ENCODE measurements around the gene RAB7B. TPM values are rescaled to one million over a fixed set of nuclear protein-coding genes. Genes with fewer than 3 reads are reported as not detected.

RAB7B gene
- total RNA-seq, 1 donor from 2014 or later = not detected

- no peak overlapping the region for H3K9ac ChIP-seq
- no peak overlapping the region for H2AFZ ChIP-seq (replicated peaks)
- H4K20me1 ChIP-seq (ENCODE audit: low read depth) = no peaks in the 10 kb centered on the region
- no peaks in the 10 kb centered on the region for H3K79me2 ChIP-seq (ENCODE audit: low read depth)
- no peaks in the 10 kb centered on the region for H3K9me3 ChIP-seq (ENCODE audit: low read depth)
- H3K27me3 ChIP-seq = no peaks in the 10 kb centered on the region
- no peaks in the 10 kb centered on the region for H3K4me1 ChIP-seq
- no peak for DNase-seq (ENCODE audit: low spot score)
- Mint-ChIP-seq H3K27me3 (ENCODE audit: insufficient read depth, low read depth) (peaks cover 22% of the 10 kb centered on the region), H3K4me1 (peaks cover 36% of the 10 kb centered on the region), H3K9me3 (no peaks in the 10 kb centered on the region), H3K27ac (peak overlapping the region; percentile 64), H3K36me3 (no peaks in the 10 kb centered on the region), H3K4me3 (no peak overlapping the region)
- TF ChIP-seq CTCF (IDR thresholded peaks at IDR 0.05) = no peak
- TF ChIP-seq EZH2 (IDR thresholded peaks at IDR 0.05) = no peak
- no peak for TF ChIP-seq EZH2phosphoT487 (IDR thresholded peaks at IDR 0.05)
- H3K4me2 ChIP-seq = no peak overlapping the region
- H3F3A ChIP-seq (ENCODE audit: low read depth) = no peaks in the 10 kb centered on the region
- H3K36me3 ChIP-seq = no peaks in the 10 kb centered on the region
- H3K4me3 ChIP-seq = no peak overlapping the region
- no peak overlapping the region for H3K27ac ChIP-seq
Measured at GRCh38 chr1:206004826-206005225, 1.6 kb upstream of the RAB7B start.

GRCh38 chr1:206003854-206004800, 932 bp upstream of the RAB7B start:
- Histone ChIP-seq H3K4me3 (no peak overlapping the region), H3K9me3 (ENCODE audit: low read depth) (no peaks in the 10 kb centered on the region), H3K36me3 (no peaks in the 10 kb centered on the region), H3K27ac (no peak overlapping the region), H3K4me2 (no peak overlapping the region), H3K9ac (no peak overlapping the region), H3F3A (ENCODE audit: low read depth) (no peaks in the 10 kb centered on the region), H3K79me2 (ENCODE audit: low read depth) (no peaks in the 10 kb centered on the region), H4K20me1 (ENCODE audit: low read depth) (no peaks in the 10 kb centered on the region), H3K27me3 (no peaks in the 10 kb centered on the region), H2AFZ (replicated peaks) (no peak overlapping the region), H3K4me1 (no peaks in the 10 kb centered on the region)
- no peak for DNase-seq (ENCODE audit: low spot score)
- H3K27me3 Mint-ChIP-seq (ENCODE audit: insufficient read depth, low read depth) = peaks cover 15% of the 10 kb centered on the region
- H3K9me3 Mint-ChIP-seq = no peaks in the 10 kb centered on the region
- peak overlapping the region; percentile 24 for H3K4me3 Mint-ChIP-seq
- H3K4me1 Mint-ChIP-seq = peaks cover 36% of the 10 kb centered on the region
- no peak for TF ChIP-seq CTCF (IDR thresholded peaks at IDR 0.05)
- no peak for TF ChIP-seq EZH2phosphoT487 (IDR thresholded peaks at IDR 0.05)
- no peak for TF ChIP-seq EZH2 (IDR thresholded peaks at IDR 0.05)
- H3K36me3 Mint-ChIP-seq = no peaks in the 10 kb centered on the region
- peak overlapping the region; percentile 64 for H3K27ac Mint-ChIP-seq

- no peak overlapping the region for H3K27ac Mint-ChIP-seq
Measured at GRCh38 chr1:206002160-206002559, 1.0 kb downstream of the RAB7B start.

More at GRCh38 chr1:206002160-206002559, 1.0 kb downstream of the RAB7B start:
- Histone ChIP-seq H4K20me1 (ENCODE audit: low read depth) (no peaks in the 10 kb centered on the region), H3K36me3 (no peaks in the 10 kb centered on the region), H3K79me2 (ENCODE audit: low read depth) (no peaks in the 10 kb centered on the region), H3K4me1 (peaks cover 4% of the 10 kb centered on the region), H2AFZ (replicated peaks) (no peak overlapping the region), H3K9ac (no peak overlapping the region), H3K4me2 (no peak overlapping the region), H3K9me3 (ENCODE audit: low read depth) (no peaks in the 10 kb centered on the region), H3K27ac (no peak overlapping the region), H3K4me3 (no peak overlapping the region), H3F3A (ENCODE audit: low read depth) (no peaks in the 10 kb centered on the region), H3K27me3 (no peaks in the 10 kb centered on the region)
- H3K4me1 Mint-ChIP-seq = peaks cover 41% of the 10 kb centered on the region
- no peak overlapping the region for H3K4me3 Mint-ChIP-seq
- H3K27me3 Mint-ChIP-seq (ENCODE audit: insufficient read depth, low read depth) = peaks cover 15% of the 10 kb centered on the region
- TF ChIP-seq EZH2phosphoT487 (IDR thresholded peaks at IDR 0.05) = no peak
- TF ChIP-seq CTCF (IDR thresholded peaks at IDR 0.05) = no peak
- no peak for TF ChIP-seq EZH2 (IDR thresholded peaks at IDR 0.05)
- no peaks in the 10 kb centered on the region for H3K36me3 Mint-ChIP-seq
- H3K9me3 Mint-ChIP-seq = no peaks in the 10 kb centered on the region
- DNase-seq (ENCODE audit: low spot score) = no peak

All from neural progenitor cell (in vitro differentiated cells).